Breast epithelium (tissue), 3 donors: ENCODE measurements around the gene CCT8L2.
"Not testable (repeated sequence)": the region's sequence is repeated elsewhere in the genome, so short reads cannot be mapped to it uniquely, and the experiment has no call there.

Source experiments
- CTCF ChIP-seq, 3 donors: fragments of 450-650 bp; IDR thresholded peaks; one replicate each; pipeline ENCODE4 v1.5.1; 2016 to 2017; ENCODE audit warnings: antibody characterized with exemption in 3 of 3, mild to moderate bottlenecking in 3 of 3, moderate library complexity in 3 of 3
- POLR2A ChIP-seq: fragments of 450-650 bp; IDR thresholded peaks from one replicate; pipeline ENCODE4 v1.6.1; 2016; ENCODE audit warnings: antibody characterized with exemption, mild to moderate bottlenecking, moderate library complexity

- TF ChIP-seq CTCF (IDR thresholded peaks at IDR 0.05); POLR2A: not testable (repeated sequence)
These were observed at the start of gene CCT8L2 for GRCh38 chr22:16592710-16593109.
